OCI-LY3 (cell line): Measurements from ENCODE around the gene MXRA8.

Experiments used
- H2AFZ ChIP-seq: fragments of 200-600, 300-600 bp; shearing (Covaris generic); 2 replicates; pipeline ENCODE4 v1.6.0; 2014; ENCODE audit warnings: antibody characterized with exemption, low read depth, low read length
- H3K27ac ChIP-seq: fragments of 200-600, 300-600 bp; sonication (generic); 2 replicates; pipeline ENCODE4 v1.5.1; 2014; ENCODE audit warnings: mild to moderate bottlenecking, low read length, moderate library complexity, mixed read lengths
- H3K27me3 ChIP-seq: fragments of 200-600, 300-600 bp; sonication (generic); 2 replicates; pipeline ENCODE4 v1.6.1; 2014; ENCODE audit warnings: low read depth, low read length, mixed read lengths
- H3K36me3 ChIP-seq: fragments of 200-600, 300-600 bp; sonication (generic); replicated peaks from 2 replicates; pipeline ENCODE3; 2014; ENCODE audit warnings: low read depth, low read length, mixed read lengths
- H3K4me1 ChIP-seq: fragments of 300-600, 200-600 bp; sonication (generic); 2 replicates; pipeline ENCODE4 v1.6.1; 2014; ENCODE audit warnings: low read length, mixed read lengths
- H3K4me2 ChIP-seq: fragments of 200-600, 300-600 bp; sonication (generic); 2 replicates; pipeline ENCODE4 v1.6.1; 2014; ENCODE audit warnings: low read length, mixed read lengths
- H3K4me3 ChIP-seq: fragments of 300-600, 200-600 bp; sonication (generic); 2 replicates; pipeline ENCODE4 v1.5.1; 2014; ENCODE audit warnings: antibody characterized with exemption, mild to moderate bottlenecking, low read length, moderate library complexity
- H3K79me2 ChIP-seq: fragments of 300-600, 200-600 bp; shearing (Covaris generic); 2 replicates; pipeline ENCODE4 v1.6.1; 2014; ENCODE audit warnings: mild to moderate bottlenecking, low read length, mixed read lengths
- H3K9ac ChIP-seq: fragments of 300-600, 200-600 bp; shearing (Covaris generic); 2 replicates; pipeline ENCODE4 v1.6.0; 2014; ENCODE audit warnings: mild to moderate bottlenecking, low read length, moderate library complexity
- H3K9me3 ChIP-seq: fragments of 200-600, 300-600 bp; shearing (Covaris generic); 2 replicates; pipeline ENCODE4 v1.6.1; 2014; ENCODE audit warnings: low read length, mixed read lengths; ENCODE audit not compliant: insufficient read depth
- H4K20me1 ChIP-seq: fragments of 200-600, 300-600 bp; sonication (generic); 2 replicates; pipeline ENCODE4 v1.6.1; 2016; ENCODE audit warnings: low read length, mixed read lengths; ENCODE audit not compliant: insufficient read depth
- CTCF ChIP-seq: fragments of 200-600, 300-600 bp; sonication (generic); IDR thresholded peaks from 2 replicates; pipeline ENCODE4 v1.5.1; 2014; ENCODE audit warnings: antibody characterized with exemption, low read length, low read depth
- EZH2phosphoT487 ChIP-seq: fragments of 200-600 bp; shearing (Covaris generic); IDR thresholded peaks from 2 replicates; pipeline ENCODE4 v1.6.1; 2018; ENCODE audit warnings: antibody characterized with exemption, mixed run types, low read depth

MXRA8 gene

GRCh38 chr1:1304331-1305299, 53.7 kb downstream of the MXRA8 start:
- Histone ChIP-seq H3K27ac (no peak overlapping the region), H3K4me3 (no peak overlapping the region), H3K9me3 (no peaks in the 10 kb centered on the region), H2AFZ (no peak overlapping the region), H3K4me2 (peak overlapping the region; percentile 66), H3K9ac (no peak overlapping the region), H3K36me3 (no peaks in the 10 kb centered on the region), H3K27me3 (no peaks in the 10 kb centered on the region), H4K20me1 (0 out of 2 replicates have a peak, but pooled peaks cover 3% of the 10 kb centered on the region), H3K79me2 (peaks cover 4% of the 10 kb centered on the region), H3K4me1 (peaks cover 24% of the 10 kb centered on the region)
- TF ChIP-seq EZH2phosphoT487 (no peak), CTCF (no peak)

- no peak overlapping the region for H3K4me2 ChIP-seq
- H3K27ac ChIP-seq: no peak overlapping the region
- H3K9ac ChIP-seq: no peak overlapping the region
- no peaks in the 10 kb centered on the region for H3K36me3 ChIP-seq
- TF ChIP-seq CTCF (no peak), EZH2phosphoT487 (no peak)
- H3K79me2 ChIP-seq: peaks cover 4% of the 10 kb centered on the region; the same call in 1 of the 2 replicates
- H4K20me1 ChIP-seq: 0 out of 2 replicates have a peak, but pooled peaks cover 3% of the 10 kb centered on the region
- no peak overlapping the region for H2AFZ ChIP-seq
- peaks cover 20% of the 10 kb centered on the region for H3K4me1 ChIP-seq
- H3K4me3 ChIP-seq: no peak overlapping the region
- no peaks in the 10 kb centered on the region for H3K27me3 ChIP-seq
- H3K9me3 ChIP-seq: no peaks in the 10 kb centered on the region
Measured at GRCh38 chr1:1303736-1304135, 54.6 kb downstream of the MXRA8 start.

- no peaks in the 10 kb centered on the region for H3K9me3 ChIP-seq
- no peaks in the 10 kb centered on the region for H3K27me3 ChIP-seq
- H2AFZ ChIP-seq: no peak overlapping the region
- no peak overlapping the region for H3K27ac ChIP-seq
- H3K4me3 ChIP-seq: no peak overlapping the region
- no peak for TF ChIP-seq EZH2phosphoT487
- TF ChIP-seq CTCF: no peak
- no peaks in the 10 kb centered on the region for H3K36me3 ChIP-seq
- H3K4me2 ChIP-seq: no peak overlapping the region
- 0 out of 2 replicates have a peak, but pooled peaks cover 3% of the 10 kb centered on the region for H4K20me1 ChIP-seq
- H3K4me1 ChIP-seq: peaks cover 20% of the 10 kb centered on the region
- H3K9ac ChIP-seq: no peak overlapping the region
- H3K79me2 ChIP-seq: peaks cover 4% of the 10 kb centered on the region; the same call in 1 of the 2 replicates
Measured at GRCh38 chr1:1302951-1303509, 55.3 kb downstream of the MXRA8 start.
